Body of pancreas (tissue), 4 donors: ENCODE measurements around the gene KANTR. TPM values are rescaled to one million over a fixed set of nuclear protein-coding genes. Genes with fewer than 3 reads are reported as not detected.

Experiments used
- ATAC-seq: fragments of 150-250 bp; one replicate; pipeline ENCODE4 v1.9.1; 2016
- DNase-seq, 4 donors: peaks; one replicate each; pipeline ENCODE4 v3.0.0-alpha.2; 2019
- H3K27ac ChIP-seq, 4 donors: fragments of 200-600 bp; sonication (generic); 1 replicate in 3 of 4; 2 replicates in 1 of 4; pipeline versions ENCODE4 v1.5.1 to v1.6.1; 2016 to 2019; ENCODE audit warnings: mild to moderate bottlenecking in 1 of 4, mixed read lengths in 1 of 4, moderate library complexity in 1 of 4
- H3K27me3 ChIP-seq, 2 donors: fragments of 200-600 bp; sonication (generic); one replicate each; pipeline ENCODE4 v1.6.0; 2016; ENCODE audit warnings: mild to moderate bottlenecking in 1 of 2
- H3K36me3 ChIP-seq, 2 donors: fragments of 200-600 bp; sonication (generic); replicated peaks in 1 of 2; 2 replicates each; pipeline ENCODE4 v1.5.1; 2016; ENCODE audit warnings: low read depth in 2 of 2; ENCODE audit not compliant: insufficient read depth in 1 of 2
- H3K4me1 ChIP-seq: fragments of 200-600 bp; sonication (generic); one replicate; pipeline ENCODE4 v1.6.0; 2016
- H3K4me3 ChIP-seq, 2 donors: fragments of 200-600 bp; sonication (generic); 1 replicate in 1 of 2; 2 replicates in 1 of 2; pipeline ENCODE4 v1.5.1; 2016 to 2019
- H3K9me3 ChIP-seq, 3 donors: fragments of 200-600 bp; sonication (generic); 1 replicate in 2 of 3; 2 replicates in 1 of 3; pipeline ENCODE4 v1.5.1; 2016
- POLR2A ChIP-seq, 3 donors: fragments of 450-650 bp; IDR thresholded peaks; one replicate each; pipeline ENCODE4 v1.6.1; 2016; ENCODE audit warnings: antibody characterized with exemption in 3 of 3, mild to moderate bottlenecking in 2 of 3
- WGBS, 2 donors: methylation state at CpG; one replicate each; pipeline ENCODE4 v1.1.5; 2017; 5-methylcytosine and 5-hydroxymethylcytosine counted together
- intact Hi-C: fragments of 100-400 bp; cut with DNase I; formaldehyde crosslinking; loops from one replicate; pipeline ENCODE4 v1.15.1; 2023
- total RNA-seq, 2 donors: library from RNA; depleted of rRNA; stranded (reverse); fragments of >200 nt; gene quantifications; one replicate each; pipeline ENCODE4 v1.1.0, GENCODE V29; 2016
- TF ChIP-seq, protein P1 (sequence below), 7 experiments: fragments of 450-650 bp in 4 of 7; fragments of 200-600 bp in 3 of 7; sonication (generic) in 3 of 7; IDR thresholded peaks; one replicate each; pipeline ENCODE4 v1.5.1; 2016 to 2019; ENCODE audit warnings: antibody characterized with exemption in 7 of 7

The KANTR gene
- total RNA-seq, 2 donors from 2014 or later, result 12.2 to 13.0 TPM

DNA sequence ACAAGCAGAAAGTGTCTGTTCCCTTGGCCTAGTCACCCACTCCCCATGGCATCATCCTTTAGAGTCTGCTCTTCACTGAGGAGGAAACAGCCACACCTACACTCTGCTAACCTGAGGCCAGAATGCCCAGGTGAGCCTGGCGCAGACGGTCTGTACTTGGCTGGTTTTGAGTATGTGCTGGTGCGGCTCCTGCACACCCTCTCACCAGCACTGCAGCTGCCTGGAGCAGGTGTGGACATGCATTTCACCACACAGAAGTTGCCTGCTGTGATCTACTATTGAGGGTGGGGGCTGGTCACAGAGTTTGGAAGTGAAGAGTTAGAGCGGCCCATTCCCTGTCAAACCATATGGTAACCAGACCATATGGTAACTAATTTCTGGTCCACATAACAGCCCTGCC, 39.5 kb downstream of the KANTR start:
- Histone ChIP-seq H3K4me1 (no peaks in the 10 kb centered on the region), H3K27ac (no peak overlapping the region), H3K27me3 (no peaks in the 10 kb centered on the region), H3K36me3 (no peaks in the 10 kb centered on the region), H3K9me3 (no peaks in the 10 kb centered on the region), H3K4me3 (no peak overlapping the region)
- TF ChIP-seq, protein P1, sequence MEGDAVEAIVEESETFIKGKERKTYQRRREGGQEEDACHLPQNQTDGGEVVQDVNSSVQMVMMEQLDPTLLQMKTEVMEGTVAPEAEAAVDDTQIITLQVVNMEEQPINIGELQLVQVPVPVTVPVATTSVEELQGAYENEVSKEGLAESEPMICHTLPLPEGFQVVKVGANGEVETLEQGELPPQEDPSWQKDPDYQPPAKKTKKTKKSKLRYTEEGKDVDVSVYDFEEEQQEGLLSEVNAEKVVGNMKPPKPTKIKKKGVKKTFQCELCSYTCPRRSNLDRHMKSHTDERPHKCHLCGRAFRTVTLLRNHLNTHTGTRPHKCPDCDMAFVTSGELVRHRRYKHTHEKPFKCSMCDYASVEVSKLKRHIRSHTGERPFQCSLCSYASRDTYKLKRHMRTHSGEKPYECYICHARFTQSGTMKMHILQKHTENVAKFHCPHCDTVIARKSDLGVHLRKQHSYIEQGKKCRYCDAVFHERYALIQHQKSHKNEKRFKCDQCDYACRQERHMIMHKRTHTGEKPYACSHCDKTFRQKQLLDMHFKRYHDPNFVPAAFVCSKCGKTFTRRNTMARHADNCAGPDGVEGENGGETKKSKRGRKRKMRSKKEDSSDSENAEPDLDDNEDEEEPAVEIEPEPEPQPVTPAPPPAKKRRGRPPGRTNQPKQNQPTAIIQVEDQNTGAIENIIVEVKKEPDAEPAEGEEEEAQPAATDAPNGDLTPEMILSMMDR (IDR thresholded peaks at IDR 0.05), result no peak
- DNase-seq, result no peak
- WGBS, 2 donors, result 85% methylated on average over 4 of the region's 4 CpGs; no CpG with 5 or more reads in 1 of the 2 donors
- no peak for ATAC-seq
- intact Hi-C loops, result no loop called here

DNA sequence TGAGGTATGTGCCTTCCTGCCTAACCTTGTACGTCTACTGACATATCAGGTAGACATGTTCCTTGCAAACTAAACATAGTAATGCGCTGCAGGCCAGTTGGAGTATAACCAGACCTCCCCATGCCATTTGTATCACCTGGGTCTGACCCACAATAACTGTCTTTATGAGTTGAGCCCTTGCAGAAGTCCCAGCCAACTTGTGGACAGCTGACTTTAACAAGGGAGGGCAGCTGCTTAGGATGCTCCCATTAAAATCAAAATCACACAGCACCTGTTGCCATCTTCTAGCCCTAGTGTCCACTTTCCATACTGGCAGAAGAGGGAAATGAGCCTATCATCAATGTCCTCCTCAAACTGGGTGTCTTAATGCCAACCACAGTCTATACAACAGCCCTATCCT, 41.6 kb downstream of the KANTR start:
- H3K27ac ChIP-seq, result no peak overlapping the region
- TF ChIP-seq POLR2A (IDR thresholded peaks at IDR 0.05), result no peak
- TF ChIP-seq, protein P1 (IDR thresholded peaks at IDR 0.05), result no peak
- no peaks in the 10 kb centered on the region for H3K9me3 ChIP-seq
- H3K4me1 ChIP-seq, result no peaks in the 10 kb centered on the region
- H3K36me3 ChIP-seq, result no peaks in the 10 kb centered on the region
- DNase-seq (no peak), ATAC-seq (no peak)
- no peak overlapping the region for H3K4me3 ChIP-seq
- no peaks in the 10 kb centered on the region for H3K27me3 ChIP-seq
- intact Hi-C loops, result no loop called here
- 90 to 100% methylated on average over 1 to 2 of the region's 2 CpGs for WGBS, 2 donors

DNA sequence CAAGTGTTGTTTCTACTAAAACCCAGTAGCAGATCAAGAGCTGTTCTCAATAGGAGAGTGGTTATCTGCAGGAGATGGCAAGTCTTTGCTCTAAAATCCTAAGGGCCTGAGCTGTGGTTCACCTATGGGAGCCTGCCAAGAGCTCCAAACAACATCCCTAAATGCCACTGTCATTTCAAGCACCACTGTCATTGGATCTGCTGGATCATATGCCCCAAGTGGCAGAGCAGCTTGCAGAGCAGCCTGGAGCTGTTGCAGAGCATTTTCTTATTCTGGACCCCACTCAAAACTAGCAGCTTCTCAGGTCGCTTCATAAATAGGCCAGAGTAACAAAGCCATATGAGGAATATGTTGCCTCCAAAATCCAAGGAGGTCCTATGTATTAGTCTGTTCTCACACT, 59.6 kb downstream of the KANTR start:
- H3K27ac ChIP-seq, result no peak overlapping the region
- DNase-seq, result no peak
- H3K27me3 ChIP-seq, result no peaks in the 10 kb centered on the region
- H3K4me1 ChIP-seq, result no peaks in the 10 kb centered on the region
- H3K36me3 ChIP-seq, result no peaks in the 10 kb centered on the region
- intact Hi-C loops, result no loop called here
- ATAC-seq, result no peak
- H3K9me3 ChIP-seq, result no peaks in the 10 kb centered on the region
- TF ChIP-seq POLR2A (IDR thresholded peaks at IDR 0.05), result no peak
- TF ChIP-seq, protein P1 (IDR thresholded peaks at IDR 0.05), result no peak
- H3K4me3 ChIP-seq, result no peak overlapping the region
- WGBS, 2 donors, result 100% methylated on average over 1 of the region's 1 CpG; no CpG with 5 or more reads in 1 of the 2 donors

DNA sequence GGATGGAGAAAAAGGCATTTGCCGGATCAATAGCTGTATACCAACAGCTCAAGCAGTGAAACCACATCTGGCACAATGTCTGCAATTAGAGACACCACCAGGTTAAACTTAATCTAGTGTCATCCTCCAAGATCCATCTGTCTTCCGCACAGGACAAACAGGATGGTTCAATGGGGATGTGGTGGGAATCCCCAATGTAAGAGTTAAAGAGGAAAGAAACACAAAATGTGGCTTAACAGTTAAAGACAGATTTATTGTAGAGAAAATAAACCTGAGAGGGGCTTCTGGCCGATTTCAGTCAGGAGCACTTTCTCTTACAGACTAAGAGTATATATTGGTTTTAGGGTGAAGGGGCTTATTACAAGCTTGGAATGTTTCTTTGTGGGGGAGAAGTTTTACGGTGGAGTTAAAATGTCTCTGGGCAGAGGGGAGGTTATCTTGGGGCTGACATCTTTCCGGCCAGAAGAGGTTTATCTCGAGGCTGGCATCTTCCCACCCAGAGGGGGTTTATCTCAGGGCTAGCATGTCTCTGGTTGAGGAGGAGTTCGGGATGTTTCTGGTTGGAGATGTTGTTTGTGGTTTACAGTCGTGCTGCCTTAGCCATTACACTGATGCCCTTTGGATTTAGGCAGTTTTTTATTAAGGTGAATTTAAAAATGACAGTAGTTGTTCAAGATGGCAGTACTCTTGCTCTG, 61.7 kb downstream of the KANTR start:
- ATAC-seq (no peak), DNase-seq (no peak)
- 92 to 96% methylated on average over 8 of the region's 8 CpGs for WGBS, 2 donors
- Histone ChIP-seq H3K4me3 (no peak overlapping the region), H3K27me3 (no peaks in the 10 kb centered on the region), H3K27ac (no peak overlapping the region), H3K36me3 (no peaks in the 10 kb centered on the region), H3K4me1 (no peaks in the 10 kb centered on the region), H3K9me3 (no peaks in the 10 kb centered on the region)
- intact Hi-C loops, result no loop called here
- TF ChIP-seq POLR2A (IDR thresholded peaks at IDR 0.05), result no peak
- TF ChIP-seq, protein P1 (IDR thresholded peaks at IDR 0.05), result no peak

DNA sequence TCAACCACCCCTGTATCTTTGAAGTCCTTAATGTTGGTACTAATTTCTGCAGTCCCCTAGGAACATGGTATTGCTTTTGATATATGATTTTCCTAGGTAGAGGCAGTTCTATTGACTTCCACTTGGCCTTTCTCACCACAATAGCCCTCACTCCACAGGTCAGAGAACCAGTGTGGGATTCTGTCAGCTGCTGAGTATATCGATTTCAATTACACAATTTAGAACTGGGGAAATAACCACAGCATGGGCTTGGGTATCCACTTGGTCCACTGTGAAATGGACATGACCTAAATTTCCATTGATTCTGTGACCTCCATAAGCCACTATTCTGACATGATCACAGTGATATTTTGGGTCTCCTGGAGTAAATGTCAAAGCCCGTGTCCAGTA, 62.3 kb downstream of the KANTR start:
- Histone ChIP-seq H3K27me3 (no peaks in the 10 kb centered on the region), H3K9me3 (no peaks in the 10 kb centered on the region), H3K27ac (no peak overlapping the region), H3K36me3 (no peaks in the 10 kb centered on the region), H3K4me1 (no peaks in the 10 kb centered on the region), H3K4me3 (no peak overlapping the region)
- ATAC-seq (no peak), DNase-seq (no peak)
- WGBS, 2 donors, result 50 to 65% methylated on average over 2 of the region's 2 CpGs
- intact Hi-C loops, result no loop called here
- TF ChIP-seq POLR2A (IDR thresholded peaks at IDR 0.05), result no peak
- TF ChIP-seq, protein P1 (IDR thresholded peaks at IDR 0.05), result no peak
